Skeletal muscle cell (primary cell): Measurements from ENCODE around the gene MYCL.
"Not testable (repeated sequence)": the region's sequence is repeated elsewhere in the genome, so short reads cannot be mapped to it uniquely, and the experiment has no call there.

ENCODE experiments used
- DNase-seq: peaks from one replicate; pipeline ENCODE4 v3.0.0-alpha.2; 2010; ENCODE audit warnings: low read depth
- H3K4me3 ChIP-seq: 2 replicates; pipeline ENCODE4 v1.5.1; 2011; ENCODE audit warnings: low read depth, mild to moderate bottlenecking, control low read depth, low read length, moderate library complexity

MYCL gene

GRCh38 chr1:39922251-39922688 is 20.6 kb upstream of the MYCL start:
- DNase-seq = no peak
- no peak overlapping the region for H3K4me3 ChIP-seq

DNA sequence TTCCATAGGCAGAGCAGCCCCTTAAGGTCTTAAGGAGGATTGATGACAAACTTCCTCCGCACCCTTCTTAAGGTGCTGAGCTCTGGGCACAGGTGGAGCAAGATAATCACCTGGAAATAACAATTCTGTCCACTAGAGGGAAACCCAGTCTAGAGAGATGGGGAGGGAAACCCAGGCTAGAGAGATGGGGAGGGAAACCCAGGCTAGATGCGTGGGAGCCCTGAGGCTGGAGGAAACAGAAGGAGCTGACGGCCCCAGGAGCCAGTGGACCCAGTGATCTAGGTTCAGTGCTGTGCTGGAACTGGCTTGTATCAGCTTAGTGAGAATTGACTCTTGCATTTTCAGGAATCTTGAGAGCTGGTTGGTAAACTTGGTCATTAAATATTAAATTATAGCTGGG is 17.8 kb upstream of the MYCL start:
- H3K4me3 ChIP-seq = no peak overlapping the region
- no peak for DNase-seq

DNA sequence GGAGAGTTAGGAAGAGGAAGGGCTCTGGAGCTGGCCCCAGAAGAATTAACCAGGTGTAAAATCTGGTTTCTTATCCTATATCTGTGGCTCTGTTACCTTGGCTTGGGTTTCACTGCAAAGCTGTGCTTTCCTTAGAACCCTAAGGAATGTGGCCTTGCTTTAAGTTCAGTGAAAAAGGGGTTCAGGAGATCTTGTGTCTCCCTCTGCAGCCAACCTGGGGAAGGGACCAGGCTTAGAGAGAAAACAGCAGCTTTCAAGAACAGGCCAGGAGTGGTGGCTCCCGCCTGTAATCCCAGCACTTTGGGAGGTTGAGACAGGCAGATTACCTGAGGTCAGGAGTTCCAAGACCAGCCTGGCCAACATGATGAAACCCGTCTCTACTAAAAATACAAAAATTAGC is 16.1 kb upstream of the MYCL start:
- H3K4me3 ChIP-seq = no peak overlapping the region
- DNase-seq = no peak

DNA sequence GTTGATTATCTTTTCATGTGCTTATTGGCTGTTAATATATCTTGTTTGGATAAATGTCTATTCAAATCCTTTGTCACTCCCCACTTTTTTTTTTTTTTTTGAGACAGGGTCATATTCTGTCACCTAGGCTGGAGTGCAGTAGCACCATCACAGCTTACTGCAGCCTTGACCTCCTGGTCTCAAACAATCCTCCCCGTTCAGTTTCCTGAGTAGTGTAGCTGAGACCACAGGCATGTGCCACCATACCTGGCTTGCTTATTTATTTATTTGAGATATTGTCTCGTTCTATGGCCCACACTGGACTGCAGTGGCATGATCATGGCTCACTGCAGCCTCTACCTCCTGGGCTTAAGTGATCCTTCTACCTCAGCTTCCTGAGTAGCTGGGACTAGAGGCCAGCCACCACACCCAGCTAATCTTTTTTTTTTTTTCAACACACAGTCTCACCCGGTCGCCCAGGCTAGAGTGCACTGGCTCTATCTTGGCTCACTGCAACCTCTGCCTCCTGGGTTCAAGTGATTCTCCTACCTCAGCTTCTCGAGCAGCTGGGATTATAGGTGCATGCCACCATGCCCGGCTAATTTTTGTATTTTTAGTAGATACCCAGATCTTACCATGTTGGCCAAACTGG is 13.9 kb upstream of the MYCL start:
- DNase-seq = no peak

GRCh38 chr1:39913136-39913535 is 11.4 kb upstream of the MYCL start:
- not testable (repeated sequence) for DNase-seq

More for the DNA sequence above, 13.9 kb upstream of the MYCL start:
- no peak overlapping the region for H3K4me3 ChIP-seq

DNA sequence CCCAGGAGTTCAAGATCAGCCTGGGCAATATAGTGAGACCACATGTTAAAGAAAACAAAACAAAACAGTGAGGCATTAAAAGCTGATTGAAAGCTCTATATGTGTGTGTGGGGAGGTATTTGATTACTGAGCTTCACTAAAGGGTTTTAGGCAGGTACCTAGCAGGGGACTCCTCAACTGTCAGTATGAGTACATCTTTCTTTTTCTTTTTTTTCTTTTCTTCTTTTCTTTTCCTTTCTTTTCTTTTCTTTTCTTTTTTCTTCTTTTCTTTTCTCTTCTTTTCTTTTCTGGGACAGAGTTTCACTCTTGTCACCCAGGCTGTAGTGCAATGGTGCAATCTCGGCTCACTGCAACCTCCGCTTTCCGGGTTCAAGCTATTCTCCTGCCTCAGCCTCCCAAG is 8.5 kb upstream of the MYCL start:
- no peak overlapping the region for H3K4me3 ChIP-seq
- no peak for DNase-seq

More at GRCh38 chr1:39913136-39913535, 11.4 kb upstream of the MYCL start:
- H3K4me3 ChIP-seq = not testable (repeated sequence)

DNA sequence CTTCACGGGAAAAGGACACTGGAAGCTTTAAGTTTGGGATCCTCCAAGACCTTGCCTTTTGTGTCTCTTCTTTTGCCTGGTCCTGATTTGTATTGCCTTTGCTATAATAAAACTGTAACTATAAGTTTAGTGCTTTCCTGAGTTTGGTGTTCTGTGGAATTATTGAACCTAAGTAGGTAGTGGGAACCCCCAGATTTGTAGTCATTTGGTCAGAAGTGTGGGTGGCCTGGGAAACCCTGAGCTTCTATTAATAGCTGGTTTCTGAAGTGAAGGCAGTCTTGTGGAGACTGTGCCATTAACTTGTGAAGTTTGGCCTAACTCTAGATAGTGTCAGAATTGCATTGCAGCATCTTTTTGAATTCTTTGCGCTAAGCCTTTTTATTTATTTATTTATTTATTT is 6.8 kb upstream of the MYCL start:
- no peak overlapping the region for H3K4me3 ChIP-seq
- DNase-seq = no peak

- H3K4me3 ChIP-seq = no peak overlapping the region
- DNase-seq = no peak
Measured at GRCh38 chr1:39907528-39908453, 6.1 kb upstream of the MYCL start.

DNA sequence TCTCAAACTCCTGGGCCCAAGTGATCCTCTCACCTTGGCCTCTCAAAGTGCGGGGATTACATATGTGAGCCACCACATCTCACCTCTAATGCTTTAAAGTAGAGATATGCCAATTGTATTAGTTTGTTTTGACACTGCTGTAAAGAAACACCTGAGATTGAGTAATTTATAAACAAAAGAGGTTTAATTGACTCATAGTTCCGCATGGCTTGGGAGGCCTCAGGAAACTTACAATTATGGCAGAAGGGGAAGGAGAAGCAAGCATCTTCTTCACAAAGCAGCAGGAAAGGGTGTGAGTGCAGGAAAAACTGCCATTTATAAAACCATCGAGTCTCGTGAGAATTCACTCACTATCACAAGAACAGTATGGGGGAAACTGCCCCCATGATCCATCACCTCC is 3.5 kb upstream of the MYCL start:
- H3K4me3 ChIP-seq = no peak overlapping the region
- DNase-seq = no peak

DNA sequence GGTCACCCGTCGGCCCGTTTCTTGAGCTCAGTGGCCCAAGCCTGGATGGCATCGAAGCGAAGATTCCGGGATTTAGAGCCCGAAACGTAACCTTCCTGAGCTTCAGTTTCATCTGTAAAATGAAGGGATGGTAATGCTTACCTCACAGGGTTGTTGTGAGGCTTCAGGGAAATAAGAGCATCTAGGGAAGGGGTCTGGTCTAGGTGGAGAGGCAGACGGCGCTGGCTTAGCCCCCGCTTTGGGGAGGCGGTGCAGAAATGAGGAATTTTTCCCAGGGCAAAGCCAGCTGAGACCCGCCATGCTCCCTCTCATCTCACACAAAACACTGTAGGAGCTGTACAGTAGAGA is 717 bp upstream of the MYCL start:
- DNase-seq = no peak
- peak overlapping the region; percentile 70 for H3K4me3 ChIP-seq

DNA sequence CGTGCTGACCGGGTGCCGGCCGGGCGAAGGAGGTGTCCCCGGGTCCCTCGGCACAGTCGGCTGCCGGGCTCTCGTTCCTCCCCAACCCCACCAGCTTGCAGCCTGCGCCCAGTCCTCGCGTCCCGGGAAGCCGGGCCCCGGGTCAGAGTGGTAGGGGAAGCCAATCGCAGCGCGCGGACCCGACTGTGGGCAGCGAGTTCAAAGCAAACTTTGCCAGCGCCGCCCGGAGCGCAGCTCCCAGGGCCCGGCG is 328 bp downstream of the MYCL start:
- no peak for DNase-seq
- peak overlapping the region; percentile 70 for H3K4me3 ChIP-seq

DNA sequence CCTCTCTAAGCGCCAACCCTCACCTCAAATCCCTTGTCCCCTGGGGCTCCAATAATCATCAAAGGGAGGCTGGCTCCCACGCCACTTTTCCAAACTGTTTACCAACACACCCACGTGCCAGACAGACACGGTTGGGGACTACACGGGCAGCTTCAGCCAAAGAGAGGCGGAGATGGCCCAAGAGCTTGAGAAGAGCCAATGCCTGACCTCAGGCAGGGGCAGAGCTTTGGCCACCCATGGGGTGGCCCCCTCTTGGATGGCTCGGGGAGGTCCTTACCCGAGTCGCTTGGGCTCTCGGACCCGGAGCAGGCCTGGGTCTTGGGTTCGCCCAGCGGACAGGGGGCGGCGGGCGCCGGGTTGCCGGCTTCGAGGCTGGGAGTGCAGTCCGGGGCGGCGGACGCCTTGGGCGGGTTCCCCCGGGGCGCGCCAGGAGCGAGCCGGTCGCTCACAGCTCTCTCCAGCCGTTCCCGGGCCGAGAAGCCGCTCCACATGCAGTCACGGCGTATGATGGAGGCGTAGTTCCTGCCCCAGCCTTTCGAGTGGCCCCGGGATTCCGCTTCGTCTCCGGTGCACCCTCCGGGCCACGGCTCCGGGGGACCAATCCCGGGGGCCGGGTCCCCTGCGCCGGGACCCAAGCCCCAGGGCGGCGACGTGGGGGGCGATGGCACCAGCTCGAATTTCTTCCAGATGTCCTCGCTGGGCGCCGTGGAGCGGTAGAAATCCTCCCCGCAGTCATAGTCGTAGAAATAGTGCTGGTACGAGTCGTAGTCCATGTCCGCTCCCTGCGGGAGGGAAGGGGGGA is 854 bp downstream of the MYCL start:
- no peak for DNase-seq
- H3K4me3 ChIP-seq = peak overlapping the region; percentile 70

DNA sequence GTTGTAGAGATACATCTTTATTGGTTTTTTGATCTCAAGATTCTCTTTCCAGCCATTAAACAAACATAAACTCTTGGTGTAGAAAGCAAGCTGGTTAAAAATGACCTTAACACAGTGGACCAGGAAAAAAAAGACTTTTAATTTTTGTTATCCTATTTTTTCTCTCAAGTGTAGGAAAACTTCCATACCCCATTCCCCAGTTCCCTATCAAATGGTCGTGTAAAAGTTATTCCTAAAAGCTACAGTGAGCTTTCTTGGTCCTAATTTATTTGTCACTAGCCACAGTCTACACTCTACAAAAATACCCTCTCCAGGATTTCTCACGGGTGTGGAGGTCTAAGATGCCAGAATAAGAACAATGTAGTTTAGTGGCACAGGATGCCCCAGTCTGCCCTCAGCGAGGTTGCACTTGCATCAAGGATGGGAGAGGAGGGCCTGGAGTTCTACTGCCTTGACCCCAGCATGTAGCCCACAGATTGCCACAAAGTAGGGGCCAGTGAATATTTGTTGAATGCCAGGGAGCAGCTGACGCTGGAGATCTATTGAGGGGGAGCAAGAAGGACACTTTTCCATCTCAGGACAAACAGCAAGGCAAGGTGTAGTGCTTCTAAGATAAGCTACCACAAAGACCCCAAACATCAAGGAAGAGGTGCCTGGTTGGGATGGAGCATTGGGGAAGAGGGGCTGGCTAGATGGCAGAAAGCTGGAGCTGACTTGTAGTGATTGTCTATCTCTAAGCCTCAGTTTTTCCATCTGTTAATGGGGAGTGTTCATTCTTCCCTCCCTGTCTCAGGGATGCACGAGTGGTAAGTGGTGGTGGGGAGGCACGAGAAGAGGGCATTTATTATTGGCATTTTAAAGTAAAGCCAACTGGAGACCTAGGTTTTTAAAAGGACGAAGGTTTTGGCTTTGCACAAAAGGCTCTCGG is 1.8 kb downstream of the MYCL start:
- DNase-seq = no peak
- H3K4me3 ChIP-seq = peak overlapping the region; percentile 70

GRCh38 chr1:39898648-39899603 is 2.8 kb downstream of the MYCL start:
- no peak overlapping the region for H3K4me3 ChIP-seq
- DNase-seq = no peak

- DNase-seq = no peak
Measured at GRCh38 chr1:39898191-39898590, 3.5 kb downstream of the MYCL start.

DNA sequence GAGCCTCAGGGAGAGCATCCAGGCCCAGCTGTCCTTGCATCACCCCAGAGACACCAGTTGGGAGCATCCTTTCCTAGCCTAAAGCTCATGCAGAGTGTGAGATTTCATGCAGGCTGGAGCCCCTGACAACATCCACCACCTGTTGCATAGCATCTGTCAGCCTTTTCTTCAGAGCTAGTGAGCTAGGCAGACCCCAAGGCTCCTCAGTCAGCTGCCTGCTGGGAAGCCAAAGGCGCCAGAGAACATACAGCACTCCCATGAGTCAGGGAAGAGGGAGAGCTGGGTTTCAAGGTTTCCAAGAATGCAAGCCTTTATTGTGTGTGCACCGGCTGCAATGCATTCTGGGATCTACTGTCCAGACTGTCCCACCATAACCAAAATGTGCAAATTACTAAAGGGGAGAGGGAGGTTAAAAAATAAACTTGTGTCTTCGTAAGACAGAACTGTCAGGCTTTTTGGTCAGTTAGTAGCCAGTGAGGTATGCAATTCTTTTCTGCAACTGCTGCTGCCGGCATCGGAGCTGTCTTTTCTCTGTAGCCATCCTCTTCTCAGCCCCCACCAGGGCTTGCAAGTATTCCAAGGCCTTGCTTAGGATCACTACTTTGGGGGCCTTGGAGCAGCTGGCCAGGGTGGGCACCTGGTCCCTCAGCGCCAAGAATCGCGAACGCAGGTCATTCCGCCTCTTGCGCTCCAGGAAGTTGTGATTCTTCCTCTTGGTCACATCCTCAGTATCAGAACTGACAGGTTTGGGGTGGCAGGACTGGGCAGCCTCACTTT is 4.6 kb downstream of the MYCL start:
- H3K4me3 ChIP-seq = no peak overlapping the region
- DNase-seq = peak; percentile 68

More at GRCh38 chr1:39898191-39898590, 3.5 kb downstream of the MYCL start:
- H3K4me3 ChIP-seq = no peak overlapping the region

GRCh38 chr1:39895731-39896480 is 5.8 kb downstream of the MYCL start:
- peak; percentile 37 for DNase-seq
- no peak overlapping the region for H3K4me3 ChIP-seq
